Fibroblast of pulmonary artery (primary cell): ENCODE measurements around the gene PSMA5.

Experiments
- DNase-seq: peaks from one replicate; pipeline ENCODE4 v3.0.0-alpha.2; 2010; ENCODE audit warnings: low read depth
- H3K4me3 ChIP-seq: replicated peaks from 2 replicates; pipeline ENCODE4 v1.5.1; 2011; ENCODE audit warnings: low read depth, mild to moderate bottlenecking, control low read depth, low read length, moderate library complexity
- TF ChIP-seq, protein P1 (sequence below): IDR thresholded peaks from 2 replicates; pipeline ENCODE4 v1.5.1; 2011; ENCODE audit warnings: mild to moderate bottlenecking, control low read depth, low read length, inconsistent platforms; ENCODE audit errors: missing control alignments

The PSMA5 gene

DNA sequence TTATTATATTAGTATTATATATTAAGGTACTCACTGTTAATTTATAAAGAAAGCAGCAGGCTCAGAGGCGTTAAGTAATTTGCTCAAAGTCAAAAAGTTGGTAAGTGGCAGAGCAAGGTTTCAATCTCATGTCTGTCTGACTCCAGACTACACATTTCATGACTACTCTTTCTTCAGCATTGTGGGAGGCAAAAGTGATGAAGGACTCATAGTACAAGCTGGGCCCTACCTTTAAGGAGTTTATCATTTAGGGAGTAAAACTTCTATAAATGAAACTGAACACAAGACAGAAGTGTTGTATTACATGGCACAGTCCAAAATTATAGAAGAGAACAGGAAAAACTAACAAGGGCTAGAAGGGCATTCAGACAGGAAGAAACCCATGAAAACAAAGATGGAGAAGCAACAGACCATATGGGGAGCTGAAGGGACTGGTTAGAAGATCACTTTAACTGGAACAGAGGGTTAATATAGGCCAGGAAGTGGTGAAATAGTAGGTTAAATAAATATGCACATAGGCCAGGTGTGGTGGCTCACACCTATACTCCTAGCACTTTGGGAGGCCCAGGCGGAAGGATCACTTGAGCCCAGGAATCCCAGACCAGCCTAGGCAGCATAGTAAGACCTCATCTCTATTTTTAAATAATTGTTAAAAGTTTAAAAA is 40.1 kb downstream of the PSMA5 start:
- DNase-seq, result no peak
- no peak overlapping the region for H3K4me3 ChIP-seq
- TF ChIP-seq, protein P1, sequence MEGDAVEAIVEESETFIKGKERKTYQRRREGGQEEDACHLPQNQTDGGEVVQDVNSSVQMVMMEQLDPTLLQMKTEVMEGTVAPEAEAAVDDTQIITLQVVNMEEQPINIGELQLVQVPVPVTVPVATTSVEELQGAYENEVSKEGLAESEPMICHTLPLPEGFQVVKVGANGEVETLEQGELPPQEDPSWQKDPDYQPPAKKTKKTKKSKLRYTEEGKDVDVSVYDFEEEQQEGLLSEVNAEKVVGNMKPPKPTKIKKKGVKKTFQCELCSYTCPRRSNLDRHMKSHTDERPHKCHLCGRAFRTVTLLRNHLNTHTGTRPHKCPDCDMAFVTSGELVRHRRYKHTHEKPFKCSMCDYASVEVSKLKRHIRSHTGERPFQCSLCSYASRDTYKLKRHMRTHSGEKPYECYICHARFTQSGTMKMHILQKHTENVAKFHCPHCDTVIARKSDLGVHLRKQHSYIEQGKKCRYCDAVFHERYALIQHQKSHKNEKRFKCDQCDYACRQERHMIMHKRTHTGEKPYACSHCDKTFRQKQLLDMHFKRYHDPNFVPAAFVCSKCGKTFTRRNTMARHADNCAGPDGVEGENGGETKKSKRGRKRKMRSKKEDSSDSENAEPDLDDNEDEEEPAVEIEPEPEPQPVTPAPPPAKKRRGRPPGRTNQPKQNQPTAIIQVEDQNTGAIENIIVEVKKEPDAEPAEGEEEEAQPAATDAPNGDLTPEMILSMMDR, result no peak

- H3K4me3 ChIP-seq, result no peak overlapping the region
- peak; percentile 45 for DNase-seq
- TF ChIP-seq, protein P1, result no peak
Measured at GRCh38 chr1:109385417-109385816, 40.8 kb downstream of the PSMA5 start.

DNA sequence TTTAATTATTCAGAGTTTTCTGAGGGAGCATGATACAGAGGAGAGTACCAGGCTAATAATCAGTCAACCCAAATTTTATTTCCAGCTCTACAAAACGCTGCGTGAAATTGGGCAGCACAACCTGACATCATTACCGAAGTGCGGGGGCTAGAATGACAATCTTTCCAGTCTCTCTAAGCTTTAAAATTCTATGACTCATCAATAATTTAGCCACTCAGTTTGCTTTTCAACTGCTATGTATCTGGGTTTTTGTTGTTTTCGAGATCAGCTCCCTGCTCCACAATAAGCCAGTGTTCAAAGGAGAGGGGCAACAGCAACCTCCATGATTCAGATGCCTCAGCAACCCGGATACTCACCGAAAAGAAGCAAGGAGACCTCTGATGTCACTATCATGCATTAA is 42.4 kb downstream of the PSMA5 start:
- TF ChIP-seq, protein P1, result no peak
- no peak overlapping the region for H3K4me3 ChIP-seq
- no peak for DNase-seq

GRCh38 chr1:109383087-109383779 is 43.0 kb downstream of the PSMA5 start:
- TF ChIP-seq, protein P1, result no peak
- no peak overlapping the region for H3K4me3 ChIP-seq
- no peak for DNase-seq

GRCh38 chr1:109381573-109381972 is 44.7 kb downstream of the PSMA5 start:
- TF ChIP-seq, protein P1, result no peak
- DNase-seq, result no peak
- H3K4me3 ChIP-seq, result no peak overlapping the region

- no peak for DNase-seq
- TF ChIP-seq, protein P1, result no peak
- no peak overlapping the region for H3K4me3 ChIP-seq
Measured at GRCh38 chr1:109379907-109380306, 46.3 kb downstream of the PSMA5 start.

DNA sequence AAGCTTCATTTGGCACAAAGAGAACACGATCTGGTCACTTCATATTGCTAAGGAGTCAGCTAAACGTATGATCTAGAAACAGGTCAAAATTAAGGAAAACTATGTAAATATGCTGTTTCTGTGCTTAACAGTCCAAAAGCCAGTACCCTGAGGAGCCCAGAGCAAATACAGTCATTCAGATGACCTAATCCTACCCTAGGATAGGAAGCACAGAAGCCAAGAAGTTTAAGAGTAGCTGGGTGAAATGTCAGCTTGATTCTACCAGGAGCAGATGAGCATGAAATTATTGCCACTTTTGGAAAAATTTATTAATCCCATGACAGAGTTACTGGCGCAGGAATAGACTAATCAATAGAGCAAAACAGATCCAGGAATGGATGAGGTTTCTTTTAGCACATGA is 46.8 kb downstream of the PSMA5 start:
- no peak for DNase-seq
- TF ChIP-seq, protein P1, result no peak
- no peak overlapping the region for H3K4me3 ChIP-seq
